Measurements from ENCODE around the gene PLXNB3. TPM values are rescaled to one million over a fixed set of nuclear protein-coding genes. Genes with fewer than 3 reads are reported as not detected.
A peak's percentile ranks its signal among the peaks of the same experiment; 100 is the strongest.

Gene PLXNB3
- total RNA-seq, 1 experiment from 2014 or later = 2.5 TPM

DNA sequence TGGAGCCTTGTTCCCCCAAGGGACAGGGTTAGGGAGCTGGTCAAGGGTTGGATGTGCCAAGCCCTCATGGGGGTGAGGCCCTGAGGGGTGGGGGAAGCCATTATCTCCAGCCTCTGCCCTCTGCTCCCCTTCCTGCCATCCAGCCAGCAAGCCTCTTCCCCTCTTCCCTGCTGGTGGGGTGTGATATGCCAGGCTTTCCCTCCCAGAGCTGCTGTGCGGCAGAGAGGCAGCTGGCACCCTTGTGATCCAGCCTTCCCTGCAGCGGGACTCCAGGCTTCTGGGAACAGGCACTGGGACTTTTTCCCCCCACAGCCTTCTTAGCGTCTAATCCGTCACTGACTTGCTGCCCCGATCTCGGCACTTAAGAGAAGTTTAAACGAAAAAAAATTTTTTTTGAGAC is 36.7 kb downstream of the PLXNB3 start (continued):
- TF ChIP-seq, protein P1, sequence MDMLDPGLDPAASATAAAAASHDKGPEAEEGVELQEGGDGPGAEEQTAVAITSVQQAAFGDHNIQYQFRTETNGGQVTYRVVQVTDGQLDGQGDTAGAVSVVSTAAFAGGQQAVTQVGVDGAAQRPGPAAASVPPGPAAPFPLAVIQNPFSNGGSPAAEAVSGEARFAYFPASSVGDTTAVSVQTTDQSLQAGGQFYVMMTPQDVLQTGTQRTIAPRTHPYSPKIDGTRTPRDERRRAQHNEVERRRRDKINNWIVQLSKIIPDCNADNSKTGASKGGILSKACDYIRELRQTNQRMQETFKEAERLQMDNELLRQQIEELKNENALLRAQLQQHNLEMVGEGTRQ (CRISPR knock-in tag; IDR thresholded peaks at IDR 0.05) = no peak
- TF ChIP-seq ZNF671 (CRISPR knock-in tag; IDR thresholded peaks at IDR 0.05) = no peak

GRCh38 chrX:153801669-153802068 is 37.6 kb downstream of the PLXNB3 start:
- Mint-ChIP-seq H3K4me3 (no peak overlapping the region), H3K4me1 (no peaks in the 10 kb centered on the region; the same call in 1 of the 2 replicates), H3K27ac (no peak overlapping the region), H3K27me3 (ENCODE audit: low read depth) (no peaks in the 10 kb centered on the region), H3K36me3 (peaks cover 14% of the 10 kb centered on the region), H3K9me3 (no peaks in the 10 kb centered on the region)
- no peak for DNase-seq (ENCODE audit: low spot score)
- ATAC-seq = no peak
- POLR2A ChIA-PET = no interaction called here
- CTCF ChIA-PET = no interaction called here
- TF ChIP-seq KAT7 (CRISPR knock-in tag; IDR thresholded peaks at IDR 0.05; ENCODE audit: borderline replicate concordance) = no peak
- TF ChIP-seq, protein P2, sequence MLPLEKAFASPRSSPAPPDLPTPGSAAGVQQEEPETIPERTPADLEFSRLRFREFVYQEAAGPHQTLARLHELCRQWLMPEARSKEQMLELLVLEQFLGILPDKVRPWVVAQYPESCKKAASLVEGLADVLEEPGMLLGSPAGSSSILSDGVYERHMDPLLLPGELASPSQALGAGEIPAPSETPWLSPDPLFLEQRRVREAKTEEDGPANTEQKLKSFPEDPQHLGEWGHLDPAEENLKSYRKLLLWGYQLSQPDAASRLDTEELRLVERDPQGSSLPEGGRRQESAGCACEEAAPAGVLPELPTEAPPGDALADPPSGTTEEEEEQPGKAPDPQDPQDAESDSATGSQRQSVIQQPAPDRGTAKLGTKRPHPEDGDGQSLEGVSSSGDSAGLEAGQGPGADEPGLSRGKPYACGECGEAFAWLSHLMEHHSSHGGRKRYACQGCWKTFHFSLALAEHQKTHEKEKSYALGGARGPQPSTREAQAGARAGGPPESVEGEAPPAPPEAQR (CRISPR knock-in tag; IDR thresholded peaks at IDR 0.05) = no peak
- TF ChIP-seq NFATC4 (CRISPR knock-in tag; IDR thresholded peaks at IDR 0.05) = no peak
- TF ChIP-seq JUN (CRISPR knock-in tag; IDR thresholded peaks at IDR 0.05) = no peak
- no peak for TF ChIP-seq TCF7 (CRISPR knock-in tag; IDR thresholded peaks at IDR 0.05; ENCODE audit: low read depth)
- no peak for TF ChIP-seq GABPB1 (CRISPR knock-in tag; IDR thresholded peaks at IDR 0.05)

- ChIA-PET POLR2A (no interaction called here), CTCF (interaction anchor here (0.6 to 1.4 kb wide), 2 partner anchors 36 to 150 kb away, joined by 3 read pairs; no protein-coding TSS in a partner anchor)
- no peak for ATAC-seq
- Mint-ChIP-seq H3K36me3 (peaks cover 10% of the 10 kb centered on the region), H3K9me3 (no peaks in the 10 kb centered on the region), H3K27ac (peak overlapping the region; percentile 89), H3K27me3 (ENCODE audit: low read depth) (no peaks in the 10 kb centered on the region), H3K4me1 (no peaks in the 10 kb centered on the region), H3K4me3 (no peak overlapping the region)
- TF ChIP-seq AR (CRISPR knock-in tag; IDR thresholded peaks at IDR 0.05) (no peak), NFE2L1 (CRISPR knock-in tag; IDR thresholded peaks at IDR 0.05) (no peak), GRHL2 (CRISPR knock-in tag; IDR thresholded peaks at IDR 0.05; ENCODE audit: insufficient replicate concordance, severe bottlenecking) (no peak), SOX15 (CRISPR knock-in tag; IDR thresholded peaks at IDR 0.05) (no peak), CBFB (CRISPR knock-in tag; IDR thresholded peaks at IDR 0.05; ENCODE audit: low read depth) (no peak), E2F5 (CRISPR knock-in tag; IDR thresholded peaks at IDR 0.05) (no peak), JAZF1 (CRISPR knock-in tag; IDR thresholded peaks at IDR 0.05) (no peak), NFYB (CRISPR knock-in tag; conservative IDR thresholded peaks at IDR 0.05; ENCODE audit: low read depth) (no peak)
- TF ChIP-seq, protein P3, sequence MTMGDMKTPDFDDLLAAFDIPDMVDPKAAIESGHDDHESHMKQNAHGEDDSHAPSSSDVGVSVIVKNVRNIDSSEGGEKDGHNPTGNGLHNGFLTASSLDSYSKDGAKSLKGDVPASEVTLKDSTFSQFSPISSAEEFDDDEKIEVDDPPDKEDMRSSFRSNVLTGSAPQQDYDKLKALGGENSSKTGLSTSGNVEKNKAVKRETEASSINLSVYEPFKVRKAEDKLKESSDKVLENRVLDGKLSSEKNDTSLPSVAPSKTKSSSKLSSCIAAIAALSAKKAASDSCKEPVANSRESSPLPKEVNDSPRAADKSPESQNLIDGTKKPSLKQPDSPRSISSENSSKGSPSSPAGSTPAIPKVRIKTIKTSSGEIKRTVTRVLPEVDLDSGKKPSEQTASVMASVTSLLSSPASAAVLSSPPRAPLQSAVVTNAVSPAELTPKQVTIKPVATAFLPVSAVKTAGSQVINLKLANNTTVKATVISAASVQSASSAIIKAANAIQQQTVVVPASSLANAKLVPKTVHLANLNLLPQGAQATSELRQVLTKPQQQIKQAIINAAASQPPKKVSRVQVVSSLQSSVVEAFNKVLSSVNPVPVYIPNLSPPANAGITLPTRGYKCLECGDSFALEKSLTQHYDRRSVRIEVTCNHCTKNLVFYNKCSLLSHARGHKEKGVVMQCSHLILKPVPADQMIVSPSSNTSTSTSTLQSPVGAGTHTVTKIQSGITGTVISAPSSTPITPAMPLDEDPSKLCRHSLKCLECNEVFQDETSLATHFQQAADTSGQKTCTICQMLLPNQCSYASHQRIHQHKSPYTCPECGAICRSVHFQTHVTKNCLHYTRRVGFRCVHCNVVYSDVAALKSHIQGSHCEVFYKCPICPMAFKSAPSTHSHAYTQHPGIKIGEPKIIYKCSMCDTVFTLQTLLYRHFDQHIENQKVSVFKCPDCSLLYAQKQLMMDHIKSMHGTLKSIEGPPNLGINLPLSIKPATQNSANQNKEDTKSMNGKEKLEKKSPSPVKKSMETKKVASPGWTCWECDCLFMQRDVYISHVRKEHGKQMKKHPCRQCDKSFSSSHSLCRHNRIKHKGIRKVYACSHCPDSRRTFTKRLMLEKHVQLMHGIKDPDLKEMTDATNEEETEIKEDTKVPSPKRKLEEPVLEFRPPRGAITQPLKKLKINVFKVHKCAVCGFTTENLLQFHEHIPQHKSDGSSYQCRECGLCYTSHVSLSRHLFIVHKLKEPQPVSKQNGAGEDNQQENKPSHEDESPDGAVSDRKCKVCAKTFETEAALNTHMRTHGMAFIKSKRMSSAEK (CRISPR knock-in tag; IDR thresholded peaks at IDR 0.05; ENCODE audit: borderline replicate concordance) = no peak
- no peak for DNase-seq (ENCODE audit: low spot score)
These were observed 38.5 kb downstream of the PLXNB3 start for GRCh38 chrX:153802513-153803045.

Data from WTC11 (cell line).